Stimulated activated CD8-positive, alpha-beta memory T cell treated with anti-CD3 and anti-CD28 coated beads, Interleukin-15, amount 100 ng/mL, for 4 hours (primary cell): ENCODE data around the gene CAPN2.
"Not testable (repeated sequence)": the region's sequence is repeated elsewhere in the genome, so short reads cannot be mapped to it uniquely, and the experiment has no call there.

Source experiments
- DNase-seq, 2 donors: peaks; one replicate each; pipeline ENCODE4 v3.0.0-alpha.2; 2020; ENCODE audit warnings: low read depth in 2 of 2

CAPN2 gene

GRCh38 chr1:223739366-223740037 is 27.2 kb downstream of the CAPN2 start:
- no peak for DNase-seq

GRCh38 chr1:223740038-223740736 is 27.8 kb downstream of the CAPN2 start:
- DNase-seq: not testable (repeated sequence)

- no peak for DNase-seq
Measured at GRCh38 chr1:223741861-223742260, 29.5 kb downstream of the CAPN2 start.

- DNase-seq: no peak
Measured at GRCh38 chr1:223742856-223743517, 30.6 kb downstream of the CAPN2 start.

GRCh38 chr1:223745731-223746130 is 33.4 kb downstream of the CAPN2 start:
- DNase-seq: no peak

- DNase-seq: no peak
Measured at GRCh38 chr1:223747838-223748335, 35.5 kb downstream of the CAPN2 start.

GRCh38 chr1:223748405-223748772 is 36.0 kb downstream of the CAPN2 start:
- no peak for DNase-seq

GRCh38 chr1:223748773-223749733 is 36.7 kb downstream of the CAPN2 start:
- peak; percentile 25 to 34 for DNase-seq

GRCh38 chr1:223750730-223751570 is 38.6 kb downstream of the CAPN2 start:
- no peak for DNase-seq

GRCh38 chr1:223751696-223752095 is 39.4 kb downstream of the CAPN2 start:
- DNase-seq: no peak

- no peak for DNase-seq
Measured at GRCh38 chr1:223752721-223753515, 40.6 kb downstream of the CAPN2 start.

GRCh38 chr1:223754681-223755431 is 42.5 kb downstream of the CAPN2 start:
- no peak for DNase-seq

- no peak for DNase-seq
Measured at GRCh38 chr1:223755432-223755792, 43.1 kb downstream of the CAPN2 start.

- DNase-seq: no peak
Measured at GRCh38 chr1:223755992-223756775, 43.8 kb downstream of the CAPN2 start.

- no peak for DNase-seq
Measured at GRCh38 chr1:223756806-223757700, 44.7 kb downstream of the CAPN2 start.

GRCh38 chr1:223758734-223759133 is 46.4 kb downstream of the CAPN2 start:
- DNase-seq: no peak

GRCh38 chr1:223759273-223759672 is 46.9 kb downstream of the CAPN2 start:
- DNase-seq: no peak
